Measurements from ENCODE around the gene STKLD1.

STKLD1 gene

GRCh38 chr9:133346021-133346785 is 30.0 kb upstream of the STKLD1 start:
- DNase-seq: no peak

GRCh38 chr9:133347515-133347984 is 28.6 kb upstream of the STKLD1 start:
- DNase-seq: no peak

- DNase-seq: peak; percentile 97
These were observed 28.0 kb upstream of the STKLD1 start, which contains the start of the genes MED22 and RPL7A for GRCh38 chr9:133347985-133348717. Gene MED22 (minus strand): TSS chr9:133348131. CDS start chr9:133346662, 1,469 bp downstream. Gene RPL7A (plus strand): TSS chr9:133348218. CDS start chr9:133348244, 26 bp downstream.

- DNase-seq: no peak
These were observed 27.2 kb upstream of the STKLD1 start for GRCh38 chr9:133348718-133349573.

GRCh38 chr9:133349965-133350616 is 26.1 kb upstream of the STKLD1 start:
- no peak for DNase-seq

GRCh38 chr9:133351526-133351907 is 24.6 kb upstream of the STKLD1 start:
- no peak for DNase-seq

GRCh38 chr9:133351908-133352634 is 24.1 kb upstream of the STKLD1 start:
- DNase-seq: peak; percentile 12

GRCh38 chr9:133352635-133353340 is 23.4 kb upstream of the STKLD1 start:
- no peak for DNase-seq

- no peak for DNase-seq
These were observed 22.6 kb upstream of the STKLD1 start for GRCh38 chr9:133353548-133353947.

- no peak for DNase-seq
These were observed 21.4 kb upstream of the STKLD1 start for GRCh38 chr9:133354766-133355165.

GRCh38 chr9:133355881-133356357 is 20.2 kb upstream of the STKLD1 start:
- peak; percentile 62 for DNase-seq

GRCh38 chr9:133356391-133357091 is 19.6 kb upstream of the STKLD1 start, which contains the start of the genes SURF1 and SURF2:
Gene SURF1 (minus strand): TSS chr9:133356487. CDS start chr9:133356453, 34 bp downstream.
Gene SURF2 (plus strand): TSS chr9:133356550. CDS start chr9:133356593, 43 bp downstream.
- peak; percentile 89 for DNase-seq

- no peak for DNase-seq
These were observed 18.5 kb upstream of the STKLD1 start for GRCh38 chr9:133357656-133358055.

GRCh38 chr9:133359399-133360175 is 16.6 kb upstream of the STKLD1 start:
- DNase-seq: peak; percentile 30

GRCh38 chr9:133360400-133361393 is 15.5 kb upstream of the STKLD1 start:
- no peak for DNase-seq

- no peak for DNase-seq
These were observed 14.6 kb upstream of the STKLD1 start for GRCh38 chr9:133361507-133362092.

- DNase-seq: no peak
These were observed 13.7 kb upstream of the STKLD1 start for GRCh38 chr9:133362359-133363044.

Data from NCI-H345 (cell line).